ENCODE results near the gene CCDC158. TPM values are rescaled to one million over a fixed set of nuclear protein-coding genes. Genes with fewer than 3 reads are reported as not detected.
"Not testable (repeated sequence)": the region's sequence is repeated elsewhere in the genome, so short reads cannot be mapped to it uniquely, and the experiment has no call there.

Gene CCDC158
- total RNA-seq, 1 donor from 2014 or later, result not detected

- no peaks in the 10 kb centered on the region for H3K27me3 Mint-ChIP-seq (ENCODE audit: low read depth)
- DNase-seq (ENCODE audit: low read depth, low spot score), result peak; percentile 23
- no peaks in the 10 kb centered on the region for H3K36me3 Mint-ChIP-seq (ENCODE audit: low read depth)
- H3K4me3 Mint-ChIP-seq, result peak overlapping the region; percentile 57
- H3K27ac Mint-ChIP-seq (ENCODE audit: unreplicated experiment), result peak overlapping the region; percentile 60
- TF ChIP-seq, protein P1, sequence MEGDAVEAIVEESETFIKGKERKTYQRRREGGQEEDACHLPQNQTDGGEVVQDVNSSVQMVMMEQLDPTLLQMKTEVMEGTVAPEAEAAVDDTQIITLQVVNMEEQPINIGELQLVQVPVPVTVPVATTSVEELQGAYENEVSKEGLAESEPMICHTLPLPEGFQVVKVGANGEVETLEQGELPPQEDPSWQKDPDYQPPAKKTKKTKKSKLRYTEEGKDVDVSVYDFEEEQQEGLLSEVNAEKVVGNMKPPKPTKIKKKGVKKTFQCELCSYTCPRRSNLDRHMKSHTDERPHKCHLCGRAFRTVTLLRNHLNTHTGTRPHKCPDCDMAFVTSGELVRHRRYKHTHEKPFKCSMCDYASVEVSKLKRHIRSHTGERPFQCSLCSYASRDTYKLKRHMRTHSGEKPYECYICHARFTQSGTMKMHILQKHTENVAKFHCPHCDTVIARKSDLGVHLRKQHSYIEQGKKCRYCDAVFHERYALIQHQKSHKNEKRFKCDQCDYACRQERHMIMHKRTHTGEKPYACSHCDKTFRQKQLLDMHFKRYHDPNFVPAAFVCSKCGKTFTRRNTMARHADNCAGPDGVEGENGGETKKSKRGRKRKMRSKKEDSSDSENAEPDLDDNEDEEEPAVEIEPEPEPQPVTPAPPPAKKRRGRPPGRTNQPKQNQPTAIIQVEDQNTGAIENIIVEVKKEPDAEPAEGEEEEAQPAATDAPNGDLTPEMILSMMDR (conservative IDR thresholded peaks at IDR 0.05), result peak; percentile 91
- no peaks in the 10 kb centered on the region for H3K9me3 Mint-ChIP-seq
- peaks cover 37% of the 10 kb centered on the region for H3K4me1 Mint-ChIP-seq
Observed at GRCh38 chr4:76430519-76431388, 9.8 kb upstream of the CCDC158 start.

- no peaks in the 10 kb centered on the region for H3K27me3 Mint-ChIP-seq (ENCODE audit: low read depth)
- no peaks in the 10 kb centered on the region for H3K36me3 Mint-ChIP-seq (ENCODE audit: low read depth)
- H3K4me3 Mint-ChIP-seq, result no peak overlapping the region
- H3K27ac Mint-ChIP-seq (ENCODE audit: unreplicated experiment), result no peak overlapping the region
- H3K9me3 Mint-ChIP-seq, result no peaks in the 10 kb centered on the region
- no peak for DNase-seq (ENCODE audit: low read depth, low spot score)
- H3K4me1 Mint-ChIP-seq, result peaks cover 26% of the 10 kb centered on the region
- TF ChIP-seq, protein P1 (conservative IDR thresholded peaks at IDR 0.05), result no peak
Observed at GRCh38 chr4:76429636-76430035, 8.7 kb upstream of the CCDC158 start.

DNA sequence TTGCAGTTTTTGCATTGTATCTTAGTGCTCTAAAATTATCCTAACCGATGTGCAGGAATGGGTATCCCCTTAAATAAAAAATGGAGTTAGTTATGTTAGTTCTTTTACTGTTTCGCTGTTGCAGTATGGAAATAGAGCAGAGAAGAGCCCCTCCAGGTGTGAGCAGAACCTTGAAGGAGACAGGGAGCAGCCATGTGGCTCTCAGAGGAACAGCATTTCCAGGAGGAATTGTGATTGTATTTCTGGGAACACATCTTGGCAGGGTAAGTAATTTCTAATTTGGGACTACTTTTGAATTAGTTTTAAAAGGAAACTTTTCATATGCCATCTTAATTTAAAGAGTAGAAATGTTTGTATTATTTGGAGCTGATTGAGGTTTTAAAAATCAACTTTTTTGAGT, 5.3 kb upstream of the CCDC158 start:
- no peak overlapping the region for H3K27ac Mint-ChIP-seq (ENCODE audit: unreplicated experiment)
- no peak for DNase-seq (ENCODE audit: low read depth, low spot score)
- H3K36me3 Mint-ChIP-seq (ENCODE audit: low read depth), result no peaks in the 10 kb centered on the region
- H3K27me3 Mint-ChIP-seq (ENCODE audit: low read depth), result no peaks in the 10 kb centered on the region
- no peaks in the 10 kb centered on the region for H3K9me3 Mint-ChIP-seq
- no peak overlapping the region for H3K4me3 Mint-ChIP-seq
- peaks cover 18% of the 10 kb centered on the region for H3K4me1 Mint-ChIP-seq
- TF ChIP-seq, protein P1 (conservative IDR thresholded peaks at IDR 0.05), result peak; percentile 29

- peaks cover 12% of the 10 kb centered on the region for H3K4me1 Mint-ChIP-seq
- H3K27ac Mint-ChIP-seq (ENCODE audit: unreplicated experiment); H3K27me3 Mint-ChIP-seq (ENCODE audit: low read depth); DNase-seq (ENCODE audit: low read depth, low spot score); H3K36me3 Mint-ChIP-seq (ENCODE audit: low read depth); H3K9me3 Mint-ChIP-seq; H3K4me3 Mint-ChIP-seq: not testable (repeated sequence)
Observed at GRCh38 chr4:76423159-76423558, 2.2 kb upstream of the CCDC158 start.

DNA sequence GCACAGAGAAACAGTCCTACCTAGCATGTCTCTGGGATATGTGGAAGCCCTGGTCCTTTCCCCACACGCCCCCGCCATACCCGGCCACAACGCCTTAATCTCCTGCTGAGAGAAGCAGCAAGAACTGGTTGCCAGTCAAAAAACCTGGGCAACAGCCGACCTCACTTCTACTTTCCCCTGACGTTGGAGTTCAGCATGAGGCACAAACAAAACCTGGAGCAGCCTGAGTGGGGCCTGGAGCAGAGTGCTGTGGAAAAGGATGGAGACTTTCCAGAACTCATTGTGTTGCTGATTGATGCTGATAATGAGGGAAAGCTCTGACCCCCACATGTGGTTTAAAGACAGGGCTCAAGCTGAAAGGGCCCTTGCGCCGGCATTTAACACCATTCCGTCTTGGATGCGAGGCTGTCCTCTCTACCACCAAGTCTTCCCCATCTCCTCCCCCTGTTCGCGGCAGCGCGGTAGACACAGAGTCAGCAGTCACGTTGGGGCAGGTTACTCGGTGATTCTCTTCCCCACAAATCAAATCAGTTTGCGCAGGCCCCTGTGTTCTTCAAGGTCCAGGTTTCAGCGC, 666 bp downstream of the CCDC158 start:
- no peak for DNase-seq (ENCODE audit: low read depth, low spot score)
- H3K9me3 Mint-ChIP-seq, result peaks cover 3% of the 10 kb centered on the region
- H3K27me3 Mint-ChIP-seq (ENCODE audit: low read depth), result no peaks in the 10 kb centered on the region
- H3K36me3 Mint-ChIP-seq (ENCODE audit: low read depth), result no peaks in the 10 kb centered on the region
- H3K4me1 Mint-ChIP-seq, result peaks cover 9% of the 10 kb centered on the region
- H3K4me3 Mint-ChIP-seq, result no peak overlapping the region
- H3K27ac Mint-ChIP-seq (ENCODE audit: unreplicated experiment), result no peak overlapping the region
- TF ChIP-seq, protein P1 (conservative IDR thresholded peaks at IDR 0.05), result no peak

GRCh38 chr4:76410636-76411035, 10.3 kb downstream of the CCDC158 start:
- TF ChIP-seq, protein P1 (conservative IDR thresholded peaks at IDR 0.05), result no peak
- no peak overlapping the region for H3K27ac Mint-ChIP-seq (ENCODE audit: unreplicated experiment)
- H3K36me3 Mint-ChIP-seq (ENCODE audit: low read depth), result no peaks in the 10 kb centered on the region
- H3K27me3 Mint-ChIP-seq (ENCODE audit: low read depth), result no peaks in the 10 kb centered on the region
- H3K4me1 Mint-ChIP-seq, result no peaks in the 10 kb centered on the region
- no peak for DNase-seq (ENCODE audit: low read depth, low spot score)
- no peaks in the 10 kb centered on the region for H3K9me3 Mint-ChIP-seq
- no peak overlapping the region for H3K4me3 Mint-ChIP-seq

Measured in neural crest cell (in vitro differentiated cells).